ENCODE data around the gene KLF5. TPM values are rescaled to one million over a fixed set of nuclear protein-coding genes. Genes with fewer than 3 reads are reported as not detected.

Gene KLF5
- total and polyA plus RNA-seq, 2 donors (not counting 1 experiment from before 2014, with no cell fraction given): 0.83 to 3.3 TPM

DNA sequence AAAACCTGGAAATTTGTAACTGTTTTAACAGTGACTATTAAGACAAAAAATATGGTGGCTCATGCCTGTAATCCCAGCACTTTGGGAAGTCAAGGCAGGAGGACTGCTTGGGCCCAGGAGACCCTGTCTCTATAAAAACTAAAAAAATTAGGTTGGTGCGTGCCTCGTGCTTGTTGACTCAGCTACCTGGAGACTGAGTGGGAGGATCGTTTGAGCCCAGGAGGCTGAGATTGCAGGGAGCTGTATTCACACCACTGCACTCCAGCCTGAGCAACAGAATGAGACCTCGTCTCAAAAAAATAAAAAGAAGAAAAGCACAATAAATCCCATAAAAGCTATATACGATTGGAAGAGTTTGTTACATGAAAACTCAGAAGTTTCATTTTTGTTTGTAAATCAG, 23.7 kb downstream of the KLF5 start:
- TF ChIP-seq, protein P1, sequence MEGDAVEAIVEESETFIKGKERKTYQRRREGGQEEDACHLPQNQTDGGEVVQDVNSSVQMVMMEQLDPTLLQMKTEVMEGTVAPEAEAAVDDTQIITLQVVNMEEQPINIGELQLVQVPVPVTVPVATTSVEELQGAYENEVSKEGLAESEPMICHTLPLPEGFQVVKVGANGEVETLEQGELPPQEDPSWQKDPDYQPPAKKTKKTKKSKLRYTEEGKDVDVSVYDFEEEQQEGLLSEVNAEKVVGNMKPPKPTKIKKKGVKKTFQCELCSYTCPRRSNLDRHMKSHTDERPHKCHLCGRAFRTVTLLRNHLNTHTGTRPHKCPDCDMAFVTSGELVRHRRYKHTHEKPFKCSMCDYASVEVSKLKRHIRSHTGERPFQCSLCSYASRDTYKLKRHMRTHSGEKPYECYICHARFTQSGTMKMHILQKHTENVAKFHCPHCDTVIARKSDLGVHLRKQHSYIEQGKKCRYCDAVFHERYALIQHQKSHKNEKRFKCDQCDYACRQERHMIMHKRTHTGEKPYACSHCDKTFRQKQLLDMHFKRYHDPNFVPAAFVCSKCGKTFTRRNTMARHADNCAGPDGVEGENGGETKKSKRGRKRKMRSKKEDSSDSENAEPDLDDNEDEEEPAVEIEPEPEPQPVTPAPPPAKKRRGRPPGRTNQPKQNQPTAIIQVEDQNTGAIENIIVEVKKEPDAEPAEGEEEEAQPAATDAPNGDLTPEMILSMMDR (conservative IDR thresholded peaks at IDR 0.05 in 1 of 2, IDR thresholded peaks at IDR 0.05 in 1 of 2; ENCODE audit: low read depth in 1 of 2, low read length in 2 of 2): no peak
- no peak for TF ChIP-seq EZH2 (IDR thresholded peaks at IDR 0.05; ENCODE audit: low read length, missing control alignments)
- no peaks in the 10 kb centered on the region for H3K9me3 ChIP-seq (ENCODE audit: control insufficient read depth, insufficient read depth, low read depth, low read length)

DNA sequence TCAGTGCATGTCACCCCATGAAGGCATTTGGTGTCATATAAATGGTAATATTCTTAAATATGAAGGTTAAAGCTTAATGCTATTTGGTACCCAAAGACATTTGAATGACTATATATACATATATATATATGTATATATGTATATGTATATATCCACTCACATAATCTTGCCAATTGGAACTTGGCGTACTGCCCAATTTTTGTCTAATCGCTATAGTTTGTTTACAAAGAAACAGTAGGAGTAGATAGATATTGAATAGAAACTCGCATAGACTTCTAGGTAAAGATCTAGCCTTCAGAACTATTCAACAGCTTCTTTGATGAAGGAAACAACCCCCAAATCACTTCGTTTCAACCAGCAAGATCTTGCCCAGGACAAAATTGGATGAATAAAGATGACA, 24.1 kb downstream of the KLF5 start:
- TF ChIP-seq EZH2 (IDR thresholded peaks at IDR 0.05; ENCODE audit: low read length, missing control alignments): no peak
- TF ChIP-seq, protein P1 (conservative IDR thresholded peaks at IDR 0.05 in 1 of 2, IDR thresholded peaks at IDR 0.05 in 1 of 2; ENCODE audit: low read depth in 1 of 2, low read length in 2 of 2): no peak
- no peak for DNase-seq (ENCODE audit: low read depth in 2 of 2)

More for the DNA sequence above, 23.7 kb downstream of the KLF5 start:
- H3K9ac ChIP-seq (ENCODE audit: insufficient read depth, low read length): no peak overlapping the region
- no peaks in the 10 kb centered on the region for H3K36me3 ChIP-seq (ENCODE audit: control insufficient read depth, insufficient read depth, low read length)
- no peaks in the 10 kb centered on the region for H3K79me2 ChIP-seq (ENCODE audit: control insufficient read depth, insufficient read depth, low read length)
- no peaks in the 10 kb centered on the region for H3K27me3 ChIP-seq (ENCODE audit: control insufficient read depth, insufficient read depth, low read length)
- H3K4me2 ChIP-seq (ENCODE audit: extremely low read depth, insufficient read depth, low read length): no peak overlapping the region
- no peak overlapping the region for H3K27ac ChIP-seq (ENCODE audit: insufficient read depth, low read length)
- no peak overlapping the region for H2AFZ ChIP-seq (ENCODE audit: low read length)
- no peaks in the 10 kb centered on the region for H3K4me1 ChIP-seq (ENCODE audit: control insufficient read depth, extremely low read depth, insufficient read depth, low read length)
- no peaks in the 10 kb centered on the region for H4K20me1 ChIP-seq (ENCODE audit: control insufficient read depth, extremely low read depth, insufficient read depth, low read length)
- DNase-seq (ENCODE audit: low read depth in 2 of 2): no peak
- no peak overlapping the region for H3K4me3 ChIP-seq (replicated peaks in 1 of 4; ENCODE audit: control extremely low read depth in 1 of 4, insufficient read depth in 1 of 4, low read depth in 3 of 4, low read length in 4 of 4)

DNA sequence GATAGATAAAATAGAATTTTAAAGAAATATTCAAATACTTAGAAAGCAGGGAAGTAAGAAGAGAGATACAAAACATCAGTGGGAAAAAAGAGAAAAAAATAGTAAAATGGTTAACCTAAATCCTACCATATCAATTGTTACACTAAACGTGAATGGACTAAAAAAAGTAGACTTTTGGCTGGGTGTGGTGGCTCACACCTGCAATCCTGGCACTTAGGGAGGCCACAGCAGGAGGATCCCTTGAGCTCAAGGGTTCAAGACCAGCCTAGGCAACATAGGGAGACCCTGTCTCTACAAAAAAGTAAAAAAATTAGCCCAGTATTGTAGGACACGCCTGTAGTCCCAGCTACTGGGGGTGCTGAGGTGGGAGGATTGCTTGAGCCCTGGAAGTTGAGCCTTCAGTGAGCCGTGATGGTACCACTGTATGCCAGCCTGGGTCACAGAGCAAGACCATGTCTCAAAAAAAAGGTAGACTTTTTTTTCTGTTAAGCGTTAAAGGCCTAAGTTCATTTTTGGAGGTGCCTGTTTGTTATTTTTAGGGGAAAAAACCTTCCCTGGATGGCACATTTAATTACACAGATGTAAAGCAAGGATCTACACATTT, 29.6 kb downstream of the KLF5 start:
- no peak overlapping the region for H2AFZ ChIP-seq (ENCODE audit: low read length)
- H3K4me2 ChIP-seq (ENCODE audit: extremely low read depth, insufficient read depth, low read length): no peak overlapping the region
- no peaks in the 10 kb centered on the region for H3K9me3 ChIP-seq (ENCODE audit: control insufficient read depth, insufficient read depth, low read depth, low read length)
- no peak overlapping the region for H3K9ac ChIP-seq (ENCODE audit: insufficient read depth, low read length)
- H3K79me2 ChIP-seq (ENCODE audit: control insufficient read depth, insufficient read depth, low read length): no peaks in the 10 kb centered on the region
- H4K20me1 ChIP-seq (ENCODE audit: control insufficient read depth, extremely low read depth, insufficient read depth, low read length): no peaks in the 10 kb centered on the region
- no peak for DNase-seq (ENCODE audit: low read depth in 2 of 2)
- H3K4me1 ChIP-seq (ENCODE audit: control insufficient read depth, extremely low read depth, insufficient read depth, low read length): no peaks in the 10 kb centered on the region
- H3K27me3 ChIP-seq (ENCODE audit: control insufficient read depth, insufficient read depth, low read length): no peaks in the 10 kb centered on the region
- H3K27ac ChIP-seq (ENCODE audit: insufficient read depth, low read length): no peak overlapping the region
- H3K36me3 ChIP-seq (ENCODE audit: control insufficient read depth, insufficient read depth, low read length): no peaks in the 10 kb centered on the region
- no peak for TF ChIP-seq EZH2 (IDR thresholded peaks at IDR 0.05; ENCODE audit: low read length, missing control alignments)
- TF ChIP-seq, protein P1 (conservative IDR thresholded peaks at IDR 0.05 in 1 of 2, IDR thresholded peaks at IDR 0.05 in 1 of 2; ENCODE audit: low read depth in 1 of 2, low read length in 2 of 2): no peak
- H3K4me3 ChIP-seq (replicated peaks in 1 of 4; ENCODE audit: control extremely low read depth in 1 of 4, insufficient read depth in 1 of 4, low read depth in 3 of 4, low read length in 4 of 4): no peak overlapping the region

More for the DNA sequence above, 24.1 kb downstream of the KLF5 start:
- no peak overlapping the region for H3K27ac ChIP-seq (ENCODE audit: insufficient read depth, low read length)
- no peaks in the 10 kb centered on the region for H3K36me3 ChIP-seq (ENCODE audit: control insufficient read depth, insufficient read depth, low read length)
- no peaks in the 10 kb centered on the region for H3K9me3 ChIP-seq (ENCODE audit: control insufficient read depth, insufficient read depth, low read depth, low read length)
- H3K4me3 ChIP-seq (replicated peaks in 1 of 4; ENCODE audit: control extremely low read depth in 1 of 4, insufficient read depth in 1 of 4, low read depth in 3 of 4, low read length in 4 of 4): no peak overlapping the region
- H3K27me3 ChIP-seq (ENCODE audit: control insufficient read depth, insufficient read depth, low read length): no peaks in the 10 kb centered on the region
- no peaks in the 10 kb centered on the region for H3K79me2 ChIP-seq (ENCODE audit: control insufficient read depth, insufficient read depth, low read length)
- H3K4me1 ChIP-seq (ENCODE audit: control insufficient read depth, extremely low read depth, insufficient read depth, low read length): no peaks in the 10 kb centered on the region
- H4K20me1 ChIP-seq (ENCODE audit: control insufficient read depth, extremely low read depth, insufficient read depth, low read length): no peaks in the 10 kb centered on the region
- no peak overlapping the region for H3K4me2 ChIP-seq (ENCODE audit: extremely low read depth, insufficient read depth, low read length)
- H2AFZ ChIP-seq (ENCODE audit: low read length): no peak overlapping the region
- H3K9ac ChIP-seq (ENCODE audit: insufficient read depth, low read length): no peak overlapping the region
